H9 (cell line): Measurements from ENCODE around the gene RAB3GAP2. TPM values are rescaled to one million over a fixed set of nuclear protein-coding genes. Genes with fewer than 3 reads are reported as not detected.
"Not testable (repeated sequence)": the region's sequence is repeated elsewhere in the genome, so short reads cannot be mapped to it uniquely, and the experiment has no call there.

Source experiments
- DNase-seq: peaks from one replicate; pipeline ENCODE4 v3.0.0-alpha.2; 2017
- H2AFZ ChIP-seq: one replicate; pipeline ENCODE4 v1.6.1; 2013; ENCODE audit warnings: mild to moderate bottlenecking, low read length, control low read depth, moderate library complexity
- H2AK5ac ChIP-seq: 2 replicates; pipeline ENCODE4 v1.6.1; 2013; ENCODE audit warnings: low read length, control low read depth, mixed read lengths; ENCODE audit not compliant: insufficient read length
- H2BK120ac ChIP-seq: one replicate; pipeline ENCODE4 v1.6.1; 2013; ENCODE audit warnings: low read depth, mild to moderate bottlenecking, low read length, control low read depth, inconsistent platforms; ENCODE audit not compliant: poor library complexity, severe bottlenecking
- H2BK12ac ChIP-seq: 2 replicates; pipeline ENCODE4 v1.6.1; 2013; ENCODE audit warnings: low read length, control low read depth, mixed read lengths, low read depth; ENCODE audit not compliant: insufficient read length
- H2BK15ac ChIP-seq: 2 replicates; pipeline ENCODE4 v1.6.1; 2013; ENCODE audit warnings: low read depth, low read length, control low read depth
- H2BK20ac ChIP-seq: one replicate; pipeline ENCODE4 v1.6.1; 2013; ENCODE audit warnings: low read depth, mild to moderate bottlenecking, low read length, control low read depth, inconsistent platforms; ENCODE audit not compliant: poor library complexity, severe bottlenecking
- H2BK5ac ChIP-seq: 2 replicates; pipeline ENCODE4 v1.6.1; 2013; ENCODE audit warnings: low read length, control low read depth, mixed read lengths; ENCODE audit not compliant: insufficient read length
- H3K14ac ChIP-seq: 2 replicates; pipeline ENCODE4 v1.6.1; 2013; ENCODE audit warnings: low read length, control low read depth; ENCODE audit not compliant: insufficient read depth
- H3K18ac ChIP-seq: 2 replicates; pipeline ENCODE4 v1.6.1; 2013; ENCODE audit warnings: low read depth, mild to moderate bottlenecking, mixed read lengths, low read length, control low read depth; ENCODE audit not compliant: insufficient read length
- H3K23ac ChIP-seq: 2 replicates; pipeline ENCODE4 v1.6.1; 2013; ENCODE audit warnings: low read length, control low read depth, mixed read lengths, low read depth; ENCODE audit not compliant: insufficient read length
- H3K23me2 ChIP-seq: 2 replicates; pipeline ENCODE4 v1.6.1; 2013; ENCODE audit warnings: low read depth, mild to moderate bottlenecking, mixed read lengths, low read length, control low read depth; ENCODE audit not compliant: insufficient read length, poor library complexity, severe bottlenecking
- H3K27ac ChIP-seq: 2 replicates; pipeline ENCODE4 v1.5.1; 2013; ENCODE audit warnings: low read length, control low read depth, mixed read lengths, low read depth; ENCODE audit not compliant: insufficient read length
- H3K27me3 ChIP-seq: 2 replicates; pipeline ENCODE4 v1.6.1; 2013; ENCODE audit warnings: low read length, control low read depth, inconsistent platforms; ENCODE audit not compliant: insufficient read depth
- H3K4ac ChIP-seq: 2 replicates; pipeline ENCODE4 v1.6.1; 2013; ENCODE audit warnings: low read depth, mild to moderate bottlenecking, control low read depth, inconsistent platforms, low read length, moderate library complexity
- H3K4me1 ChIP-seq: 2 replicates; pipeline ENCODE4 v1.6.1; 2013; ENCODE audit warnings: low read length, control low read depth, inconsistent platforms; ENCODE audit not compliant: insufficient read depth
- H3K4me2 ChIP-seq: 2 replicates; pipeline ENCODE4 v1.6.1; 2013; ENCODE audit warnings: low read length, control low read depth, mixed read lengths; ENCODE audit not compliant: insufficient read length, insufficient read depth
- H3K56ac ChIP-seq: 2 replicates; pipeline ENCODE4 v1.6.1; 2013; ENCODE audit warnings: low read depth, mild to moderate bottlenecking, mixed read lengths, low read length, control low read depth; ENCODE audit not compliant: insufficient read length
- H3K79me1 ChIP-seq: 2 replicates; pipeline ENCODE4 v1.6.1; 2013; ENCODE audit warnings: low read depth, mild to moderate bottlenecking, moderate library complexity, low read length, control low read depth, inconsistent platforms; ENCODE audit not compliant: insufficient read depth, poor library complexity, severe bottlenecking
- H3K79me2 ChIP-seq: 2 replicates; pipeline ENCODE4 v1.6.1; 2013; ENCODE audit warnings: low read length, control low read depth, inconsistent platforms; ENCODE audit not compliant: insufficient read depth
- H3K9ac ChIP-seq: 2 replicates; pipeline ENCODE4 v1.6.1; 2013; ENCODE audit warnings: low read length, control low read depth, mixed read lengths; ENCODE audit not compliant: insufficient read length; ENCODE audit errors: extremely low read depth
- H3K9me3 ChIP-seq: one replicate; pipeline ENCODE4 v1.6.1; 2013; ENCODE audit warnings: low read depth, low read length, inconsistent platforms; ENCODE audit not compliant: control insufficient read depth
- H3T11ph ChIP-seq: one replicate; pipeline ENCODE4 v1.6.1; 2013; ENCODE audit warnings: mild to moderate bottlenecking, low read length, control low read depth, inconsistent platforms
- H4K20me1 ChIP-seq: one replicate; pipeline ENCODE4 v1.6.1; 2013; ENCODE audit not compliant: control insufficient read depth, insufficient read length, insufficient read depth
- H4K5ac ChIP-seq: 2 replicates; pipeline ENCODE4 v1.6.1; 2013; ENCODE audit warnings: low read depth, mild to moderate bottlenecking, mixed read lengths, low read length, control low read depth; ENCODE audit not compliant: insufficient read length
- H4K8ac ChIP-seq: replicated peaks from 2 replicates; pipeline ENCODE4 v1.6.1; 2013; ENCODE audit warnings: low read length, control low read depth, mixed read lengths, low read depth; ENCODE audit not compliant: insufficient read length
- H4K91ac ChIP-seq: 2 replicates; pipeline ENCODE4 v1.6.1; 2013; ENCODE audit warnings: low read depth, mild to moderate bottlenecking, moderate library complexity, mixed read lengths, low read length, control low read depth; ENCODE audit not compliant: insufficient read length
- H3K27ac Mint-ChIP-seq, 3 experiments: 2 replicates in 2 of 3; 3 replicates in 1 of 3; pipeline ENCODE4 v1.8.0; 2020 to 2021; ENCODE audit warnings: mixed read lengths in 3 of 3, mild to moderate bottlenecking in 1 of 3, moderate library complexity in 1 of 3
- H3K27me3 Mint-ChIP-seq: 2 replicates; pipeline ENCODE4 v1.8.0; 2021; ENCODE audit warnings: low read depth, mild to moderate bottlenecking, moderate library complexity, mixed read lengths
- H3K36me3 Mint-ChIP-seq, 3 experiments: 2 replicates in 2 of 3; 3 replicates in 1 of 3; pipeline ENCODE4 v1.8.0; 2020 to 2021; ENCODE audit warnings: low read depth in 3 of 3, mixed read lengths in 3 of 3; ENCODE audit not compliant: insufficient read depth in 1 of 3
- H3K4me1 Mint-ChIP-seq, 2 experiments: 2 replicates each; pipeline ENCODE4 v1.8.0; 2020; ENCODE audit warnings: mixed read lengths in 2 of 2
- H3K4me3 Mint-ChIP-seq, 2 experiments: 2 replicates in 1 of 2; 3 replicates in 1 of 2; pipeline ENCODE4 v1.8.0; 2020 to 2021; ENCODE audit warnings: mild to moderate bottlenecking in 2 of 2, mixed read lengths in 2 of 2, moderate library complexity in 1 of 2
- H3K9me3 Mint-ChIP-seq, 2 experiments: 2 replicates in 1 of 2; 3 replicates in 1 of 2; pipeline ENCODE4 v1.8.0; 2020; ENCODE audit warnings: mild to moderate bottlenecking in 2 of 2, mixed read lengths in 2 of 2, moderate library complexity in 1 of 2
- WGBS: extraction: QIAGEN DNeasy Blood & Tissue Kit; methylation state at CpG from one replicate; pipeline ENCODE4 v1.1.7; 2013; ENCODE audit warnings: missing lambda C conversion rate, low lambda C conversion rate, mixed read lengths; ENCODE audit not compliant: insufficient read length; ENCODE audit errors: extremely low coverage; 5-methylcytosine and 5-hydroxymethylcytosine counted together
- total RNA-seq: library from RNA; stranded (reverse); gene quantifications from 2 replicates; pipeline ENCODE4 v1.2.1, GENCODE V29; 2021

The RAB3GAP2 gene
- total RNA-seq, 1 experiment from 2014 or later = 48.3 TPM

DNA sequence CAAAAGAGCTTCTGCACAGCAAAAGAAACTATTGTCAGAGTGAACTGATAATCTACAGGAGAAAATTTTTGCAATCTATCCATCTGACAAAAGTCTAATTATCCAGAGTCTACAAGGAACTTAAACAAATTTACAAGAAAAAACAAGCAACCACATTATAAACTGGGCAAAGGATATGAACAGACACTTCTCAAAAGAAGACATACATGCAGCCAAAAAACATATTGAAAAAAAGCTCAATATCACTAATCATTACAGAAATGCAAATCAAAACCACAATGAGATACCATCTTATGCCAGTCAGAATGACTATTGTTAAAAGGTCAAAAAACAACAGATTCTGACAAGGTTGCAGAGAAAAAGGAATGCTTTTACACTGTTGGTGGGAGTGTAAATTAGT is 12.5 kb downstream of the RAB3GAP2 start:
- peaks cover 5 to 31% of the 10 kb centered on the region in 2 experiments; a peak in 4 of 5 replicates for H3K9me3 Mint-ChIP-seq
- not testable (repeated sequence) for DNase-seq

DNA sequence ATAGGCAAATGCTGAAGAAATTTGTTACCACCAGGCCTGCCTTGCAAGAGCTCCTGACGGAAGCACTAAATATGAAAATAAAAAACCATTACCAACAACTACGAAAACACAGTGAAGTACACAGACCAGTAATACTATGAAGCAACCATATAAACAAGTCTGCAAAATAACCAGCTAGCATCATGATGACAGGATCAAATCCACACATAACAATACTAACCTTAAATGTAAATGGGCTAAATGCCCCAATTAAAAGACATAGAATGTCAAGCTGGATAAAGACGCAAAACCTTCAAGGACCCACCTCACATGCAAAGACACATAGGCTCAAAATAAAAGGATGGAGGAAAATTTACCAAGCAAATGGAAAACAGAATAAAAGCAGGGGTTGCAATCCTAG is 16.1 kb downstream of the RAB3GAP2 start:
- Mint-ChIP-seq H3K9me3 (peaks cover 9 to 43% of the 10 kb centered on the region in 2 experiments; a peak in 4 of 5 replicates), H3K4me1 (peaks cover 41 to 48% of the 10 kb centered on the region in 2 experiments), H3K36me3 (peaks cover 42 to 74% (median 55%) of the 10 kb centered on the region in 3 experiments)
- H3K27ac Mint-ChIP-seq, H3K27me3 Mint-ChIP-seq, H3K4me1 ChIP-seq, H2AK5ac ChIP-seq, DNase-seq, H3K9ac ChIP-seq, H3K14ac ChIP-seq, H4K8ac ChIP-seq, H2BK15ac ChIP-seq, H3K4ac ChIP-seq, H3T11ph ChIP-seq, H2BK120ac ChIP-seq, H3K27ac ChIP-seq, H2BK12ac ChIP-seq, H3K9me3 ChIP-seq, H3K23ac ChIP-seq, H3K18ac ChIP-seq, H4K91ac ChIP-seq, H3K56ac ChIP-seq, H3K27me3 ChIP-seq, H3K79me1 ChIP-seq, H3K4me2 ChIP-seq, H2AFZ ChIP-seq, H3K23me2 ChIP-seq, H4K20me1 ChIP-seq, H3K4me3 Mint-ChIP-seq, H4K5ac ChIP-seq, H2BK20ac ChIP-seq, H2BK5ac ChIP-seq: not testable (repeated sequence)
- H3K79me2 ChIP-seq = peaks cover 11% of the 10 kb centered on the region; the same call in 1 of the 2 replicates
- WGBS = no CpG with 5 or more reads among the region's 3 CpGs

More for the DNA sequence above, 12.5 kb downstream of the RAB3GAP2 start:
- not testable (repeated sequence) for H4K8ac ChIP-seq, H3K4me1 ChIP-seq, H2BK120ac ChIP-seq, H3K18ac ChIP-seq, H2BK20ac ChIP-seq, H3K14ac ChIP-seq, H4K91ac ChIP-seq, H3K4me2 ChIP-seq, H3K23me2 ChIP-seq, H3K27ac Mint-ChIP-seq, H2AK5ac ChIP-seq, H2BK12ac ChIP-seq, H3K23ac ChIP-seq, H3K9me3 ChIP-seq, H2BK15ac ChIP-seq, H2BK5ac ChIP-seq, H4K20me1 ChIP-seq, H3T11ph ChIP-seq, H3K27me3 Mint-ChIP-seq, H4K5ac ChIP-seq, H3K4ac ChIP-seq, H3K4me3 Mint-ChIP-seq, H2AFZ ChIP-seq, H3K9ac ChIP-seq, H3K79me2 ChIP-seq, H3K79me1 ChIP-seq, H3K56ac ChIP-seq, H3K27me3 ChIP-seq, H3K27ac ChIP-seq
- Mint-ChIP-seq H3K4me1 (peaks cover 27 to 31% of the 10 kb centered on the region in 2 experiments), H3K36me3 (peaks cover 37 to 72% (median 57%) of the 10 kb centered on the region in 3 experiments)
